ENCODE results near the gene ZNF385B. TPM values are rescaled to one million over a fixed set of nuclear protein-coding genes. Genes with fewer than 3 reads are reported as not detected.

ZNF385B gene
- total RNA-seq, 2 experiments from 2014 or later = 113 to 178 TPM

DNA sequence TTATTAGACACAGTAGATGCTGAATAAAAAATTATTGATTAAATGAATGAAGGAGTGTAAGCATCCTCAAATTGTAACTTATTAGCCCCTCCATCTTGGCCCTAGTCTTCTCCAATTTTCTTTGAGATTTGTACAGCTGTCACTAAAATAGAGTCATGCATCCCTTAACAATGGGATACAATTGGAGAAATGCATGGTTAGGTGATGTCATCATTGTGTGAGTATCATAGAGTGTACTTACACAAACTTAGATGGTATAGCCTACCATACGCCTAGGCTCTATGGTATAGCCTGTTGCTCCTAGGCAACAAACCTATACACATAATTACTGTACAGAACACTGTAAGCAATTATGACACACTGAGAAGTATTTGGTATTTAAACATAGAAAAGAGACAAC is 38.3 kb upstream of the ZNF385B start:
- Histone ChIP-seq H3K79me2 (ENCODE audit: insufficient read depth, low read depth, low read length) (no peaks in the 10 kb centered on the region), H2AFZ (ENCODE audit: low read length) (peak overlapping the region; percentile 99), H4K20me1 (ENCODE audit: insufficient read depth, low read length) (no peaks in the 10 kb centered on the region), H3K4me1 (ENCODE audit: insufficient read depth, low read length, poor library complexity, severe bottlenecking) (peaks cover 18% of the 10 kb centered on the region), H3K4me3 (ENCODE audit: low read depth, low read length, poor library complexity, severe bottlenecking) (no peak overlapping the region), H3K27ac (ENCODE audit: low read depth, low read length, poor library complexity, severe bottlenecking) (peak overlapping the region; percentile 45), H3K9me2 (ENCODE audit: insufficient read depth, low read length) (no peaks in the 10 kb centered on the region), H3K4me2 (ENCODE audit: low read length) (0 out of 2 replicates have a peak overlapping the region, but pooled peaks have one; percentile 22), H3K9me3 (ENCODE audit: low read length) (peaks cover 15% of the 10 kb centered on the region; the same call in 1 of the 2 replicates), H3K36me3 (ENCODE audit: insufficient read depth, low read length) (peaks cover 4% of the 10 kb centered on the region; the same call in 1 of the 2 replicates)
- TF ChIP-seq EZH2phosphoT487 (IDR thresholded peaks at IDR 0.05; ENCODE audit: borderline replicate concordance, low read depth, low read length) = no peak
- TF ChIP-seq, protein P1, sequence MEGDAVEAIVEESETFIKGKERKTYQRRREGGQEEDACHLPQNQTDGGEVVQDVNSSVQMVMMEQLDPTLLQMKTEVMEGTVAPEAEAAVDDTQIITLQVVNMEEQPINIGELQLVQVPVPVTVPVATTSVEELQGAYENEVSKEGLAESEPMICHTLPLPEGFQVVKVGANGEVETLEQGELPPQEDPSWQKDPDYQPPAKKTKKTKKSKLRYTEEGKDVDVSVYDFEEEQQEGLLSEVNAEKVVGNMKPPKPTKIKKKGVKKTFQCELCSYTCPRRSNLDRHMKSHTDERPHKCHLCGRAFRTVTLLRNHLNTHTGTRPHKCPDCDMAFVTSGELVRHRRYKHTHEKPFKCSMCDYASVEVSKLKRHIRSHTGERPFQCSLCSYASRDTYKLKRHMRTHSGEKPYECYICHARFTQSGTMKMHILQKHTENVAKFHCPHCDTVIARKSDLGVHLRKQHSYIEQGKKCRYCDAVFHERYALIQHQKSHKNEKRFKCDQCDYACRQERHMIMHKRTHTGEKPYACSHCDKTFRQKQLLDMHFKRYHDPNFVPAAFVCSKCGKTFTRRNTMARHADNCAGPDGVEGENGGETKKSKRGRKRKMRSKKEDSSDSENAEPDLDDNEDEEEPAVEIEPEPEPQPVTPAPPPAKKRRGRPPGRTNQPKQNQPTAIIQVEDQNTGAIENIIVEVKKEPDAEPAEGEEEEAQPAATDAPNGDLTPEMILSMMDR (conservative IDR thresholded peaks at IDR 0.05; ENCODE audit: low read length) = no peak
- intact Hi-C loops (cut with micrococcal nuclease; ENCODE audit: unreplicated experiment) = loop anchor here (1.0 kb wide), 2 partner anchors 39 to 57 kb away; no protein-coding TSS in a partner anchor
- DNase-seq (ENCODE audit: low spot score) = no peak
- CTCF ChIA-PET (ENCODE audit: unreplicated experiment) = interaction anchor here (1.2 to 1.3 kb wide), 2 partner anchors 54 to 57 kb away, joined by 3 to 7 read pairs; no protein-coding TSS in a partner anchor
- POLR2A ChIA-PET = interaction anchor here (0.5 to 3.5 kb wide), 13 partner anchors 9 to 63 kb away, joined by 3 to 21 read pairs (median 5); no protein-coding TSS in a partner anchor
- no TSS peak for BruUV-seq (replicated peaks)

DNA sequence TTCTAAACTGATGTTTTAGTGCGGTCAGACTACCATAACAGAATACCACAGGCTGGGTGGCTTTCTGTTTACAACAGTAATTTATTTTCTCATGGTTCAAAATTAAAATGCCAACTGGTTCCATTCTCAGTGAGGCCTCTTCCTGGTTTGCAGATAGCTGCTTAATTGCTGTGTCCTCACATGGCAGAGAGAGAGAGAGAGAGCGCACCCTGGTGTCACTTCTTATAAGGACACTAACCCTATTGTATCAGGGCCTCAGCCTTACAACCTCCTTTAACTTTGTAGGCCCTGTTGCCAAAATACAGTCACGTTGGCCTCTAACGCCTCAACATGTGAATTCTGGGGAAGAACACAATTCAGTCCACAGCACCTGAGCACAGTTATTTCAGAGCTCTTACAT is 37.5 kb upstream of the ZNF385B start:
- Histone ChIP-seq H3K4me3 (ENCODE audit: low read depth, low read length, poor library complexity, severe bottlenecking) (no peak overlapping the region), H3K4me1 (ENCODE audit: insufficient read depth, low read length, poor library complexity, severe bottlenecking) (peaks cover 18% of the 10 kb centered on the region), H2AFZ (ENCODE audit: low read length) (peak overlapping the region; percentile 99), H3K79me2 (ENCODE audit: insufficient read depth, low read depth, low read length) (no peaks in the 10 kb centered on the region), H3K4me2 (ENCODE audit: low read length) (peak overlapping the region; percentile 27), H3K9me3 (ENCODE audit: low read length) (peaks cover 8% of the 10 kb centered on the region; the same call in 1 of the 2 replicates), H3K9me2 (ENCODE audit: insufficient read depth, low read length) (no peaks in the 10 kb centered on the region), H3K36me3 (ENCODE audit: insufficient read depth, low read length) (peaks cover 4% of the 10 kb centered on the region; the same call in 1 of the 2 replicates), H4K20me1 (ENCODE audit: insufficient read depth, low read length) (no peaks in the 10 kb centered on the region), H3K27ac (ENCODE audit: low read depth, low read length, poor library complexity, severe bottlenecking) (peak overlapping the region; percentile 45)
- no TSS peak for BruUV-seq (replicated peaks)
- intact Hi-C loops (cut with micrococcal nuclease; ENCODE audit: unreplicated experiment) = loop anchor here (1.0 kb wide), 2 partner anchors 39 to 57 kb away; no protein-coding TSS in a partner anchor
- POLR2A ChIA-PET = interaction anchor here (0.5 to 3.5 kb wide), 20 partner anchors 9 to 687 kb away, joined by 3 to 21 read pairs (median 6); no protein-coding TSS in a partner anchor
- CTCF ChIA-PET (ENCODE audit: unreplicated experiment) = interaction anchor here (0.5 to 1.3 kb wide), 9 partner anchors 16 to 122 kb away, joined by 3 to 8 read pairs (median 4); no protein-coding TSS in a partner anchor
- DNase-seq (ENCODE audit: low spot score) = peak; percentile 92
- TF ChIP-seq, protein P1 (conservative IDR thresholded peaks at IDR 0.05; ENCODE audit: low read length) = peak; percentile 94
- TF ChIP-seq EZH2phosphoT487 (IDR thresholded peaks at IDR 0.05; ENCODE audit: borderline replicate concordance, low read depth, low read length) = no peak

DNA sequence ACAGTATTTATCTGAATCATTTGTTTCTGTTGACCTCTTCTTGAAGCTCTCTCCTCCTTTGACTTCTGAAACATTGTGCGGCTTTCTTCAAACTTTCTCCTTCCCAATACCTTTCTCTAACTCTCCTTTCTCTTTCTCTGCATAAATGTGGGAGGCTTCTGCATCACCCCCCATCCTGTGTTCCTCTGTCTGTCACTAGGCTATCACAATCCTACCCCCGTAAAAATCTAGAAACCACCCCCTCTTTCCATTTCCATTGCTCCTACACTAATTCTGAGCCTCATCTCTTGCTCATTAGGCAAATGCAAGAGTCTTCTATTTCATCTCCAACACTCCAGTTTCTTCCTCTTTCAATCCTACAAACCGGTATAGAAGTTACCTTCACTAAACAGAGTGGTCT is 32.2 kb upstream of the ZNF385B start:
- peaks cover 11% of the 10 kb centered on the region for H3K36me3 ChIP-seq (ENCODE audit: insufficient read depth, low read length)
- H3K4me3 ChIP-seq (ENCODE audit: low read depth, low read length, poor library complexity, severe bottlenecking) = no peak overlapping the region
- no peak overlapping the region for H3K27ac ChIP-seq (ENCODE audit: low read depth, low read length, poor library complexity, severe bottlenecking)
- H3K79me2 ChIP-seq (ENCODE audit: insufficient read depth, low read depth, low read length) = no peaks in the 10 kb centered on the region
- H3K9me2 ChIP-seq (ENCODE audit: insufficient read depth, low read length) = no peaks in the 10 kb centered on the region
- no peak for DNase-seq (ENCODE audit: low spot score)
- intact Hi-C loops (cut with micrococcal nuclease; ENCODE audit: unreplicated experiment) = no loop called here
- H3K4me1 ChIP-seq (ENCODE audit: insufficient read depth, low read length, poor library complexity, severe bottlenecking) = peaks cover 6% of the 10 kb centered on the region
- H3K4me2 ChIP-seq (ENCODE audit: low read length) = no peak overlapping the region
- ChIA-PET CTCF (ENCODE audit: unreplicated experiment) (no interaction called here), POLR2A (interaction anchor here (0.6 to 3.3 kb wide), 2 partner anchors 11 to 19 kb away, joined by 5 to 17 read pairs; no protein-coding TSS in a partner anchor)
- H4K20me1 ChIP-seq (ENCODE audit: insufficient read depth, low read length) = no peaks in the 10 kb centered on the region
- H3K9me3 ChIP-seq (ENCODE audit: low read length) = peaks cover 18% of the 10 kb centered on the region; the same call in 1 of the 2 replicates
- no peak overlapping the region for H2AFZ ChIP-seq (ENCODE audit: low read length)
- no TSS peak for BruUV-seq (replicated peaks)
- no peak for TF ChIP-seq EZH2phosphoT487 (IDR thresholded peaks at IDR 0.05; ENCODE audit: borderline replicate concordance, low read depth, low read length)
- TF ChIP-seq, protein P1 (conservative IDR thresholded peaks at IDR 0.05; ENCODE audit: low read length) = no peak

Data from OCI-LY7 (cell line).